HuH-7 (cell line): ENCODE data around the gene NFIL3.
A peak's percentile ranks its signal among the peaks of the same experiment; 100 is the strongest.

Source experiments
- DNase-seq: peaks from one replicate; pipeline ENCODE4 v3.0.0; 2011; ENCODE audit warnings: low spot score

The NFIL3 gene

DNA sequence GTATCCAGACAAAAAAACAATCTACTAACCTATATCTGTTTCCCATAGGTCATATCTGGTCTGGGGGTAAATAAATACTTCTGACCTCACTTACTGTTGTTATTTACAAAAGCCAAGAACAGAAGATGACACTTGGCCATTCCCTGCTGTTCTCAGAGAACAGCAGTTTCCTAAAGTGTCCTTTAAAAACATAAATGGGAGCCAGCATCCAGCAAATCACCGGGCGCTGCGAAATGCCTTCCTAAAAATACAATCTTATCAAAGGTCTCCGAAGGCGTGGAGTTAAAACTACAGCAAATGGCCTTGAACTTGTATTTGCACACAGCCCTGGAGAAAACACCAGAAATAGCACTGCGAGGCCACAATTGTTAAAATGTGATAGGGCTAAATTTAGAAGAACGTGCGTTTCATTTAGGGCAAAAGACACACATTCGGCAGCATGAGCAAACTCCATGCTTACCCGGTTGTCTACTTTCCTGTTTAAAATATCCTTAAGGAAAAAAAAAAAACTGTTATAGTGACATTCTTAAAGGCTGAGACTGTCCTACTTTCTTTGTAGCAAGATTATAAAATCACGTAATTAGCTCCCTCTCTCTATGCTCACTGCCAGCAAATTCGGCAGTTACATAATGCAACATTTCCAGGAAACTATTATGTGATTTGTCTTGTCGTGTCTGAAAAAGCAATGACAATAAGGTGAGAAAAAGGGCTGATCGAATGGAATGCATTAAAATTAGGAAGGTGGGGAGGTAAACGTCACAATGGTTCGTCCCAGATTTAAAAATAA is 1.5 kb downstream of the NFIL3 start:
- DNase-seq, result peak; percentile 36

DNA sequence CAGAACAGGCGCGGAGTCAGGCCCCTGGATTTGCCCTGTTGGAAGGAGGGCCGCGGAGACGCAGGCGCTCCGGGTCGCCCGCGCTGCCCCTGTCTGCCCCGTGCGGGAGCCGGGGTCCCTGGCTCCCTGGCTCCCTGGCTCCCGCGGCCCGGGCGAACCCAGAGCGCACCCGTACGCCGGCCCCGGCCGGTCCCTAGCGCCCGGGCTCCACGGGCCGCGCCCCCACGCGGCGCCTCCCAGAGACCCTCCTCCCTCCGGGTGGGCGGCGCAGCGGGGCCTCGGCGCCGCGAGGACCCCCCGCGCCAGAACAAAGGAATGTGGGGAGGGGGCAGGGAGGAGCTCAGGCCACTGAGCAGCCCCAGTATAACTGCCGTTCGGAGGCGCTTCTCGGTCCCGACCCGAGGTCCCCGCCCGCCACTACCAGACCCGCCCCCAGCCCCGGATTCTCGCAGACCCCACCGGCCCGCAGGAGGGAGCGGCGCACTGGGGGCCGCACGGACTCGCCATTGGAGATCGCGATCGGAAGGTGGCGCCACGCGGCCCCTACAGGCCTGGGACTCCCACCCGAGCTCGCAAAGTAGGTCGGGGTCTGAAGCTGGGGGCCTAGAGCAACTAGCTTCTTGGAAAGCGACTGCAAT is 2.4 kb downstream of the NFIL3 start:
- DNase-seq, result peak; percentile 57

DNA sequence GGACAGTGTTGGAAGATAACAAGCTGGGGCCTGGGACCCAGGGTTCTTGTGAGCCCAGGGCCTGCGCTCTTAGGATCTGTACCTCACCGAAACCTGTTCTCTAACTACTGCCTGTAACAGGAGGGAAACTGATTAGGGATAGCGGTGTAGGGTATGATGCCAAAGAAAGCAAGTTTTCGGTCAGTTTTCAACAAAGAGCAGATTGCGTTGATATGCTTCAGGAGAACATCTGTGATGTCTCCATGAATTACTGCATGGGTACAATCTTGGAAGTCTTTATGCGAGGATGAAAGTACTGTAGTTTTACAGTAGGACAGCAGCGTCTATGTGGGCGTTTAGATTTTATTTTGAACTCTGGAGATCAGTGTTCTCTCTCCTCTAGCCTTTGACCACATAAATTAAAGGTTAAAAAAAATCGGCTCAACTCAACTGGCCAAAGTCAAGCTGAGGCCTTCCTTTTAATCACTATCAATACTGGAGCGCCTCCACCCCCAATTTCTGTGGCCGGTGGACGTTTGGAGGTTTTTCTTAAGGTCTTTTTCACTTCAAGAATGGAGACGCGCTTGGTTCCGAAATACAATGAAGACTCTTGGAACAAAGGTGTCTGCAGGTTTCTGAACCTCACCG is 3.0 kb downstream of the NFIL3 start:
- no peak for DNase-seq

DNA sequence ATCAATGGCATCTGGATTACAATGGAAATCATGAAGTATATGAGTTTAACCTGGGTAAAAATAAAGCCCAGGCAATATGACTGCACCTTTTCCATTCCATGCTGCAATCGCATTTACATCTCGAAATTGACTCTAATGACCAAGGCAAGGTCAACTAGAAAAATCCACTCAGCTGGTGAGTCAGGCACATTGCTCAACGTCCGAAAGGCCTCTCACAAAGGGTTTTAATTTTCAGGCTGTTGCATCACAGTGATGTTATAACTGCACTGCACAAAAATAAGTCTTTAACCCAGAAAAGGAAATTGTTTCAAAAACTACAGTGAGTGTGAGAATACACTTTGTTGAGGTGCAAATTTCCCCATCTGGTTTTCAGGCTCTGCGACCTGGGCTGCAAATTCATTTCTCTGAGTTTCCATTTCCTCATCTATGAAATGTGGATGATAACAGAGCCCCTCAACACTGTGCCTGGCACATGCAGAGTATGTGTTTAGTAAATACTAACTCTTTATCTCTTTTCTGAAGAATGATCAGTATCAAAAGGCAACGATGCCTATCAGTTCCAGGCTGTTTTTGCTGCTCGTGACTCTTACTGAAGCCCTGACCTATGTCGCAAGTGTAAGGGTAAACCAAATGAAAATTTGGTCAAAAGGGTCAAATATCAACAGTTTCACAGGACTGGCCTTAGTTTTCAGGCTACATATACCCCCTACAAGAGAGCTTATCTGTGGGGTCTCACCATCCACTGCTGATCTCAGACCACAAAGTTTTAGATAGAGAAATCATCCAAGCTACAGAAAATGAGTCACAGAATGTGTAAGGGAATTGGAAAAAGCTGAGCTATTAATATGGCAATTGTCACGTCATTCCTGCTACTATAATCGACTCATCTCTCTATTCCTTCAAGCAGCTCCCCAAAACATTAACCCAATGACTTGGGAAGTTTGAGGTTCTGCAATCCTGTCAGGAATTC is 4.1 kb downstream of the NFIL3 start:
- peak; percentile 60 for DNase-seq

DNA sequence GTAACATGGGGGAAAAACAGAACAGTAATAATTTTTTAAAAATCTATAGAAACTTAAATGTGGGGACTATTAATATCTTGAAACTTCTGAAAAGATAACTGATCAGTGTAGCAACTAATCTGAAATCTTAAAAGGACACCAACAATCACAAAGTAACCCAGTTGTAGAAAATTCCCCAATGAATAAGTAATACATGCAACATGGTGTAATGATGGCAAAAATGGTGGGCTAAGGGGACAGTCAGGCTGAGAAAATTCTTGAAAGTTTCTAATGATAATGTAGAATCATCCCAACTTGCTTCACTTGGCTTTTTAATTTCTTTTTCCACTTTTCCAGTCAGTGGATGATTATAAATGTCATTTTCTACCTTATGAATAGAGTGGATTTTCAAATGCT is 5.4 kb downstream of the NFIL3 start:
- no peak for DNase-seq

DNA sequence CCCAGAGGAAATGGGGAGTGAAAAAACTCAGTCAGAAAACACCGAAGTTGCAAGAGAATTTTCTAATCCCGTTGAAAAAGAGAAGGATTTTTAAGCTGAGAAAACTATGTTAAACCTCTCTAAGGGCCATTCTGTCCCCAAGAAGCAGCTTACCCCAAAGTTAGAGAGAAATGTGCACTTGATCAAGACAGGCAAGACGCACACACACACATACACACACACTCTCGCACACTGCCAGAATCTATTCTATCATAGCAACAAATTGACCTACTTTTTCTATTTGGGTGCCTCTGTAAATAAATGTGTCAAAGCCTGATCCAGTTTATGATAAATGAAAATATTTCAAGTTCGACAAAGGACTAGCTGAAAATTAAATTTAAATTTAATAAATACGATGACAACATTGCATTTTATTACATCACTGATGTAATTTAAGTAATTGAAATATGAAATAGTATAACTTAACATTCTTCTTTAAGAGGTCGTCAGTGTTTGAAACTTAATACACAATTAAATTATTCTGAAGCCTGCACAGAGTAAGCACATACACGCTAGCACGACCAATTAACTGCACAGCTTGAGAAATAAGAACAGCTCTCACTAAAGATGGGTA is 5.9 kb downstream of the NFIL3 start:
- no peak for DNase-seq

DNA sequence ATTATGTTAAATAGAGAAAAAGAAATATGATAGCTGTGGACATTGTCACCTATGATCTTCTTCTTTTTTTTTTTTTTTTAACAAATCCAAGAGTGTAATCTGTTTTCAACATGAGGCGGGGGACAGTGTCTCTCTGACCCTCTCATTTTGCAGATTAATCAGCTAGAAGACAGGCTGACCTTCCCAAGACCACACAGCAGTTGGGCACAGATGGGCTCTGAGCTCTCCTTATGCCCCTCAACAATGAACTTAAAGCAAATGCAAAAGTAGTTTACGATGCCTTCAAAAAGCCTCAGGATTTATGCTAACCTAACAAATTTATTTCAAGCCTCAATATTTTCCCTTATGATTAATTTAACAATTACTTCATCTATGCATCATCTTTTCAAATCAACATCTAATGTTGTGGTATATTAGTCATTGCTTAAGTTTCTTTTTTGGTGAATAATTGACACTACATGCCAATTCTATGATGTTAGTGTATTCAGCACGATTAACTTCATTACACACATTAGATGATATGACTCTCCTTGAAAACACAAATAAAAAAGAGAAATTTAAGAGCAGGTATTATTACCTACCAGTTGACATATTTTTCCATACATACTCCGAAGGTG is 7.4 kb downstream of the NFIL3 start:
- no peak for DNase-seq

DNA sequence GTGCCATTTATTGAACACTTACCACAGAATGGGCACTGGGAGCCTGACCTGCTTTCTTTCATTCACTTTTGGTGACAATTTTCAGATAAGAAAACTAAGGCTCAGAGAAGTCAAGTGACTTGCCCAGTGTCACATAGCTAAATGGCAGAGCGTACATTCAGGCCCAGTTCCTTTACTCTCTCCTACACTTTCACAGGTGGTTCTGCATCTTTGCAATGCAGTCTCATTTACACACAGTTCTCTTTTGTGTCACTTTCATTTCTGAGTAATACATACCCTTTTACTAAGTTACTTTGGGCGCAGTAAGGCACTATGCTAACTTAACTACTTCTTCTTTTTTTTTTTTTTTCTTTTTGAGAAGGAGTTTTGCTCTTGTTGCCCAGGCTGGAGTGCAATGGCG is 8.3 kb downstream of the NFIL3 start:
- no peak for DNase-seq

DNA sequence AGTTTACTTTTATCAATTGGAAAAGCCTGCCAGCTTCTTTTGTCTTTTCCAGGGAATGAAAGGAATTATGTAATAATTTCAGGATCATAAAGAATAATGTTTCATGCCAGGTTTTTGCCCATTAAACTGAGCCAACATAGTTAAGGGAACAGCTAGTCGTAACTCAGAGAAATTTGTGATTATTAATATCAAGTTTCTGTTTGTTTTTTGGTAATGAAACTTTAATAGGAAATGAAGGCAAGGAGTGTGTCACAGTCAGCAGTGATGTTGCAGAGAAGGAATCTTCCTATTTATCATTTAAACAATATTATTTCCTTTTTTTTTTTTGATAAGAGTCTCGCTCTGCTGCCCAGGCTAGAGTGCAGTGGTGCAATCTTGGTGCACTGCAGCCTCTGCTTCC is 10.7 kb downstream of the NFIL3 start:
- DNase-seq, result no peak

DNA sequence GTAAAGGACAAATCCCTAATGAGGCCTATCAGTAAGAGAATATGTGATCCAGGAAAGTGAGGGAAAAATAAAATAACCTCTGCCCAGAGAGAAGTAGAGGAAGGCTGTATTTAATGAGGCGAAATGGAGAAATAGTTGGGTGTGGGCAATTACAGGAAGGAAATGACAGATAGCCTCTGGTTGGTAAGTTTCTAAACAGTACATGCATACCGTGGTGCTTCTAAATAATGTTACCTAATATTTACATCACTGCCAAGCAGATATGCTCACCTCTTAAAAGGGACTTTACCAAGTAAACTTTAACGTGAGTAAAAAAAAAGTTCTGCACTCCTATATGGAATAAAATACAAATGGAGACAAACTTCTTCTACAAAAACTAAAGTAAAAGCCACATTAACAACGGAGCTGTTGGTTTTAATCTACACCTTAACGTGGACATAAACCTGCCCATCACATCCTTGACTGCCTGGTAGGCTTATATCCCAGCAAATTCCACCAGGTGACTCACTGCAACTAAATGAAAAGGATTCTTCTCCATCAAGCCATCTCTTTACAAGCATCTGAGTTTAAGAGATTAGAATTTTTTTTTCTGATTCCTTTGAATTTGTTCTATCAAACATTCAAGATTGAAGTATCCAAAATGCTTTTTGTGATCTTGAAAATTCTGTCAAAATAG is 12.4 kb downstream of the NFIL3 start:
- DNase-seq, result no peak

DNA sequence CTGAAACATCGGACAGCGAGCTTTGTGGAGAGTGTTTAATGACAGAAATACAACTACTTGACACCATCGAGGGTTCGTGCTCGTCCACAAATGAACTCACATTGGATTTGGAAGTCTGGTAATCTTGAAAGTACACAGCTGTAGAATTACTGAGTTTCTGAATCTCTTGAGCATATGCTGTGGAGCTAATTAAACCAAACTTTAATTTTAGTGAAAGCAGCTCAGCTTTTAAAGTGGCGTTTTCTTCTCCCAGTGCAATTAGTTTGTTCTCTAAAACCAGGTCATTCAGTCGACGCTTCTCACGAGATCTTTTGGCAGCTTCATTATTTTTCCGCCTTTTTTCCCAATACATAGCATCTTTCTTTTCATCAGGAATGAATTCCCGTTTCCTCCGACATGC is 13.5 kb downstream of the NFIL3 start:
- no peak for DNase-seq

DNA sequence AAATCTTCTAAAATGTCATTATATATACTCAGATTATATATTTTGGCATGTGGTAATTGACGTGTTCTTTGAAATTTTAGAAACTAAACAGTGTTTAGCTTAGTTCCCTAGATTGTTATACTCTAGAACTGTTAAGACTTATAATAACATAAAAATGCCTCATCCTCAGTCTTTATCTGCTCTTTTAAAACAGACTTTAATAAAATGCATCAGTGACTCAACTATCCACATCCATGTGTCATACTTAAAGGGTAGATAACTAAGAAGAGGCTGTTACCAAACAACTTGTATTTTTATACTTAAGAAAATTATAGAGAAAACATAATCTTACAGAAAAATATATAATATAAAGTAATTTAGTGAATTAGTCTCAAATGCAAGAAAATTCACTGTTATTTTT is 15.2 kb downstream of the NFIL3 start:
- DNase-seq, result no peak

DNA sequence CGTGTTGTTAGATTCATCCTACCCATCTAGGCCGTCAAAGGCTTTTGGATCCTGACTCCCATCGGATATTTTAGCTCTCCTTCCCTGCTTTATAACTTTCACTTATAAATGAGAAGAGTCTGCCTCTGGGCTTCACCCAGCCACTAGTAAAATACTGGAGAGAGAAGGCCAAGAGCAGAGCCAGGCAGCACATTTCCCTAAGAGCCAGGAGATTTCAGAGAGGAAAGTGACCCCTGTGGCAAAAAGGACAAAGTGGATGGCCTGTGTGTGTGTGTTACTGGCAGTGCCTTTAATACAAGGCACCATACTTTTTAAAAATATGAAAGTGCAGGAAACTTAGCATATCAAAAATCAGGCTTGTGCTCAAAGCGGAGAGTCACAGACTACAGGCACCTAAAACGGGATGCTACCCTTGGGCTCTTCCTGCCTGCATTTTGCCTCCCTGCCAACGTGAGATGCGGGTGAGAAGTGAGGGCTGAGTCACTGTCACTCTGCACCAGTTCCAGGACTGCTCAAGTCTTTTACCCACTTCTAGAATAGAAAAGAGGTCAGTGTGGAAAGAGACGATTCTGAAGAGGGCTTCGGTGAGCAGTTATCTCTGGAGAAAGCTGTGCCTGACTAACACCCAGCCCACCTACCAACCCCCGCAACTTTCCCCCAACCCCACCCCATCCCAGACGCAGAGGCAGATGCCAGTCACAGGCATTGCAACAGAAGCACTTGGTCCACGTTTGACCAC is 15.9 kb downstream of the NFIL3 start:
- DNase-seq, result no peak

DNA sequence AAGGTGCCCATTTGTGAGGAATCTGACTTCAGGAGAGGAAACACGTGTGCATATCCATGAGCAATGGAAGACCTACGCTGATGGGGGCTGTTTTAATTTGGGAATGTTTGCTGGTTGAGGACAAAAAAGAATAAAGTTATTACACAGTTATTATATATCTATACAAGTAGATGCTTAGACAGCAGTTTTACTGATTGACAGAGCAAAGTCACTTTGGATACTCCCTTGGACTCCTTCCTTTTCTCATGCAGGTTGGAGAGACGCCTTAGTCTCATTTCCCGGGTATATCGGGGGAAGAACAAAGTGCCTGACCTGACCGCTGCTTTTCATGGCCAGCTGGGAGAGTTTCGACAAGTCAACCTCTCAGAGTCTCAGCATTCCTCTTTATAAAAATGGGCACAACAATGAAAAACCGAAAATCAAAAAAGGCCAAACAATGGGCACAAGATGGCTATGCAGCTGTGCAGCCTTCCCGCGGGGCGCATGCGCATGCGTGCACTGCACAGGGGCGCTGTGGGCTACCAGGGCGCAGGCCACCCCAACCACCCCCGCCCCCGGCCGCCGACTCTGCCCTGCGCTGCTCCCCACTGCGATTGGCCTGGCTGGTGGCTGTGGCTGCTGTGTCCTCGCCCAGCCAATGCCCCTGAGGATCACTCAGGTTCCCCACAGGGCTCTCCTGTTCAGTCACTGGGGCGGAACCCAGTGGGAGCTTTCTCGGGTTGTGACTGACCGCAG is 18.1 kb downstream of the NFIL3 start:
- no peak for DNase-seq

DNA sequence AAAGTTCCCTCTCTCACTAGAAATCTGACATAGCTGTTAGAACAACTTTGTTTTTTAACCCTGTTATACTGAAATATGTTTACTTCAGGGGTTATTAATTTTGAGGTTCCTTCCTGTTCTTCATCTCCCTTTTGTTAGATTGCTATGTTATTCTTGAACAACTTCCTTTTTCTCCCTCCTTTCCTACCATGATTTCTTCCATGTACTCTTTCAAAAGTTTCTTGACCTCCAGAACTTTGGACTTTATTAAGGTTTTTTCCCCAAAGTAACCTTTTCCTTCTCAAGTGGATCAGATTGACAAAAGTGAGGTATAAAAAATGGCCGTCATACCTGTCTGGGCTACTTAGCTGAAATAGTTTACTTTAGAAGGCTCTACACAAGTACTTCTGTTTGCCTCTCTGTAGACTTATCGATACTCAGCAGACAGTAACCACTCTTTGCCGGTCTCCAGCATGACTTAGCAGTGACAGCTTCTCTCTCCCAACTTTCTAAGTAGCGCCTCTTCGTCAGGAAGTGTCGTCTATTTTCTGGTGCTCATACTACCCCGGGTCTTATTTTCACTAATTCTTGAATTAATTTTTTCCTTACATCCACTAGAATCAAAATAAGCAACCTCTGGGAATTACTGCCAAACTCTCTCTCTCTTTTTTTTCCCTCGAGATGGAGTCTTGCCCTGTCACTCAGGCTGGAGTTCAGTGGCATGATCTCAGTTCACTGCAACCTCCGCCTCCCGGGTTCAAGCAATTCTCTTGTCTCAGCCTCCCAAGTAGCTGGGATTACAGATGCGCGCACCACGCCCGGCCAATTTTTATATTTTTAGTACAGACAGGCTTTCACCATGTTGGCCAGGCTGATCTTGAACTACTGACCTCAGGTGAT is 19.7 kb downstream of the NFIL3 start:
- DNase-seq, result no peak

DNA sequence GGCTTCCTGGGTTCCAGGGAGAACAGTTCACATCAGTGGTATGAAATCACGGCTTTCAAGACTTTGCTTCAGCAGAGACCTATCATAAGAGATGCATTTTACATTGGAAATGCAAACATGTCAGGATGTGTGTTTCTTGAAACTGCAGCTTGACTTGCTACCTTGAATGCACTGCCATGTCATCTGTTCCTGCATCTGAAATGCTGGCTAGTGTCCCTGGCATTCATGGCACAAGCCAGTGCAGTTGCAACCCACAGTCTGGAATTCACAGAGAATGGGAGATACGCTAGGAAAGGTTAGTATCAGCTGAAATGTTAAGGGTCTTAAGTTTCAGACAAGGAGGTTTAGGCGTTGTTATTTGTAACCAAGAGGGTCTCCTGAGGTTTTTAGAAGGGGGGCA is 24.7 kb downstream of the NFIL3 start:
- no peak for DNase-seq

DNA sequence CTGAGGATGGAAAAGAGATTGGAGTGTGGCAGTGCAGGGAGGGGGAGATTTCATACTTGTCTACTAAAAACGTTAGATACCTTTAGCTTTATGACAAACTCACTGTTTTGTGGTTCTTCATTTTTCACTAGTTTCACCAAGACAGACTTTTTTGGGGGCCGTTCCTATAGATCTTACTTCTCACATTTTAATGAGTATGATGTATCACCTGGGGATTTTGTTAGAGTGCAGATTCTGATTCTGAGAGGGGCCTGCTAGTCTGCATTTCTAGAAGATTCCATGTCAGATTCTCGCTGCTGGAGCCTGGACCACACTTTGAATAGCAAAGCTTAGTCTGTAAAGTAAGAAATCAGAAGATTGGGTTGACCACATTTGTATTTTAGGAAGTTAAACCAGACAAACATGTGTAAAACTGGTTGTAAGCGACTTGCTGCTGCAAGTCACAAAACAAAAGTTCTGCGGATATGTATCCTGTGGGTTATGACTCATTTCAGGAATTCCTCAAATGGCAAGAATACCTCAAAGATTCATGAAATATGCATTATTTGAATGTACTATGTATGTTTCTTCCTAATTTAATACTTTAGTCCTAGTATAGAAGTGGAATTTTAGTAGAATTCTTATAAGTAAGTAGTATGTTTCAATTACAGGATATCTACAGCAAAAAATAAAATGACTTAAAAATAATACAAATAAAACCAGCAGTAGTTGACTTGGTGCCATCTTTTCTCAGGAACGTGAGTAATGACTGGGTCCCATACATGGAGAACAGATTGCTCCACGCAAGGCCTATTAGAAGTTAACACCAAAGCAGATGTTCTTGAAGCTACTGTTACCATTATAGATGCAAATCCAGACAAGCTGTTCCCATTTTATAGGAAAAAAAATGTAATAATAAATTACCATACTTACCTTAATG is 27.8 kb downstream of the NFIL3 start:
- DNase-seq, result no peak
